ENCODE measurements around the gene CYB561D1. TPM values are rescaled to one million over a fixed set of nuclear protein-coding genes. Genes with fewer than 3 reads are reported as not detected.

Gene CYB561D1
- total and polyA plus RNA-seq, 9 of the 15 experiments (the other 6 are each of a cell fraction or from before 2014, with no cell fraction given): 0.71 to 7.2 (median 3.5) TPM

DNA sequence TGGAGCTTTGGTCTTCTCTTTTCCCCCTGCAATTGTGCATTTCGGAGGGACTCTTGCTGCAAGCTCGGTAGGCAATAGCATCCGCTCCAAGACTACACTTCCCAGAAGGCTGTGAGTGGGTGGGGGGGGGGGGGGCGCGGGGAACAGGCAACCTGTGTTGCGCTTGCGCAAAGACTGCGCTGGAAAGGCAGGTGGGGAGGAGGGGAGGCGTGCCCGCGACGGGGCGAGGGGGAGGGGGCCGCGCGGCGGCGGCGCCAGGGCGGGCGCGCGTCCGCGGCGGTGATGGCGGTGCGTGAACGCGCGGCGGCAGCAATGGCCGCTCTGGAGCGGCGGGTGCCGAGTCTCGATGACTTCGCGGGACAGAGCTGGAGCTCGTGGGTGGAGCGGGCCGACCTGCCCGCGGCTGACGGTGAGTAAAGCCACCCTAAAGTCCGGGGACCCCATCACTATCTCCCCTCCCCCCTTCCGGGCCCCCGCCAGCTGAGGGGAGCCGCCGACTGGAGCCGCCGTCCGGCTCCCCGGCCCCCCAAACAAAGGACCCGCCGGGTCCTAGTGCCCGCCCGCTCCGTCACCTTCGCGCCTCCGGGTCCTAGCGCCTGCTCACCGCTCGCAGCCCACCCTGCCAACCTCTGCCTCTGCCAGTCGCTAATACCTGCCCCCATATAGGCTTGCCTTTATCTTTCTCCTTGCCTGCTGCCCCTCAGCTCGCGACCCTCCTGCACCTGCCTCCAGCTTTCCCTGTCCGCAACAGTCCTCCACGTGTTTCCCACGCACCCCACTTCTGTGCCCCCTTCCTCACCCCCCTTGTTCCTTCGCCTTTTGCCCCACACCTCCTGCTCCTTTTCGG, 10.0 kb upstream of the CYB561D1 start, which contains the start of gene ATXN7L2 (continued):
- TF ChIP-seq, protein P1, sequence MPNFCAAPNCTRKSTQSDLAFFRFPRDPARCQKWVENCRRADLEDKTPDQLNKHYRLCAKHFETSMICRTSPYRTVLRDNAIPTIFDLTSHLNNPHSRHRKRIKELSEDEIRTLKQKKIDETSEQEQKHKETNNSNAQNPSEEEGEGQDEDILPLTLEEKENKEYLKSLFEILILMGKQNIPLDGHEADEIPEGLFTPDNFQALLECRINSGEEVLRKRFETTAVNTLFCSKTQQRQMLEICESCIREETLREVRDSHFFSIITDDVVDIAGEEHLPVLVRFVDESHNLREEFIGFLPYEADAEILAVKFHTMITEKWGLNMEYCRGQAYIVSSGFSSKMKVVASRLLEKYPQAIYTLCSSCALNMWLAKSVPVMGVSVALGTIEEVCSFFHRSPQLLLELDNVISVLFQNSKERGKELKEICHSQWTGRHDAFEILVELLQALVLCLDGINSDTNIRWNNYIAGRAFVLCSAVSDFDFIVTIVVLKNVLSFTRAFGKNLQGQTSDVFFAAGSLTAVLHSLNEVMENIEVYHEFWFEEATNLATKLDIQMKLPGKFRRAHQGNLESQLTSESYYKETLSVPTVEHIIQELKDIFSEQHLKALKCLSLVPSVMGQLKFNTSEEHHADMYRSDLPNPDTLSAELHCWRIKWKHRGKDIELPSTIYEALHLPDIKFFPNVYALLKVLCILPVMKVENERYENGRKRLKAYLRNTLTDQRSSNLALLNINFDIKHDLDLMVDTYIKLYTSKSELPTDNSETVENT (CRISPR knock-in tag; IDR thresholded peaks at IDR 0.05): peak; percentile 79
- TF ChIP-seq, protein P2, sequence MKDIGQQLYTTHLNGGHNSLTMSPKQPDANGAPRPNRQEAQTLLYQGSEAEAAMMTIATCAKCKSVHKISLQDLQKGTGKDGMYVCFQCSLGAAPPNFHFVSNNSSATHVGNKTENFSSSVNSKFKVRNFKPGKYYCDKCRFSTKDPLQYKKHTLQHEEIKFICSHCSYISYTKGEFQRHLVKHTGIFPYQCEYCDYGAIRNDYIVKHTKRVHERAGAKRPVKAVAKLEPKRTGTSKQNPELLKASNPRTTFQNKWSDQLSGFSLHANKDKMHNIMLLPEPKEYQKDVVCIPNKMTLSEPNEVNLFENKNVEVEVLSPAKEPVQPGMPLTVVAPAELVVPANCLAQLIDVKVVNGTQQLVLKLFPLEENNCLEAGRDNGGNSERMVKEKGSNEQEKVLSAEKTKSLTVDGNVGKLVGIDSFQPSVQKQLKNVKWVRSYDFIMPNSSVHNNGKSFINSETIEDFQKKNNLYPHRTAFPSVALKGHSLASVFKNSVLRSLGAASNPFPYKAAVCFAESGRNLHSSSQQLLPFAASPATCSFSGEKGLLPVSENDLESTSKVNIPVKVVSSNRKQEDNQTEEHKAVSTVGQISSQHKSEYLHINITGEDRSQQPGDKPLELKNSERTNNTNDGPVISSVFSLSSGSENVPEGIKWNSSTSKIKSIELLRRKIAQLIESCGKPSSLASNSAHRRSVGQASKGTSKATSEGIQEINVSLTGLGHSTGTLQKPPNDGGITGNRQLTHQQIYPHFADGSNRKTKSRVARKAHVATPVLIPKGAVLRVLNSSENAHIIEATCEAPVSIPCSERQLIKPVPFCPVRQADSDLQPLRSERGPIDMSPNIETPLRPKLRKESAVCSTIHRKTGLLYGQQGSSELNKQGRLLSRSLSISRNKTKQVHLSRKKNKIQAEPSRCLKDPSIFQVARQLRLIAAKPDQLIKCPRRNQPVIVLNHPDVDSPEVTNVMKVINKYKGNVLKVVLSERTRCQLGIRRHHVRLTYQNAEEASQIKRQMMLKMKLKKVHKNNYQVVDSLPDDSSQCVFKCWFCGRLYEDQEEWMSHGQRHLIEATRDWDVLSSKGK (CRISPR knock-in tag; IDR thresholded peaks at IDR 0.05): no peak
- TF ChIP-seq NBN (IDR thresholded peaks at IDR 0.05; ENCODE audit: low read depth) (peak; percentile 96), SMAD4 (CRISPR knock-in tag; conservative IDR thresholded peaks at IDR 0.05) (peak; percentile 95), ZNF121 (CRISPR knock-in tag; conservative IDR thresholded peaks at IDR 0.05) (no peak), SREBF2 (CRISPR knock-in tag; IDR thresholded peaks at IDR 0.05) (no peak), ZNF212 (CRISPR knock-in tag; IDR thresholded peaks at IDR 0.05) (no peak), PCBP1 (IDR thresholded peaks at IDR 0.05; ENCODE audit: low read depth, low read length, poor library complexity, severe bottlenecking) (peak; percentile 92), E2F3 (CRISPR knock-in tag; IDR thresholded peaks at IDR 0.05) (no peak), TBP (optimal IDR thresholded peaks at IDR 0.05; ENCODE audit: low read depth, low read length) (peak; percentile 98), ZNF24 (IDR thresholded peaks at IDR 0.05) (0 out of 2 replicates have a peak, but pooled peaks have one; percentile 52), GTF2E2 (tag; IDR thresholded peaks at IDR 0.05) (peak; percentile 96), ZNF408 (CRISPR knock-in tag; IDR thresholded peaks at IDR 0.05; ENCODE audit: low read depth) (no peak), GABPB1 (CRISPR knock-in tag; IDR thresholded peaks at IDR 0.05) (peak; percentile 77), MXI1 (IDR thresholded peaks at IDR 0.05; ENCODE audit: low read depth, low read length) (no peak), PHB (CRISPR knock-in tag; IDR thresholded peaks at IDR 0.05) (peak; percentile 91; the same call in 1 of the 2 replicates), SRSF7 (optimal IDR thresholded peaks at IDR 0.05; ENCODE audit: low read depth, low read length) (no peak), KLF13 (tag; IDR thresholded peaks at IDR 0.05; ENCODE audit: borderline replicate concordance, low read depth) (no peak), DDX20 (tag; IDR thresholded peaks at IDR 0.05; ENCODE audit: low read depth) (no peak), MCM5 (IDR thresholded peaks at IDR 0.05; ENCODE audit: low read depth) (no peak), GABPA (tag; conservative IDR thresholded peaks at IDR 0.05; ENCODE audit: low read depth) (peak; percentile 59), NEUROD1 (IDR thresholded peaks at IDR 0.05; ENCODE audit: borderline replicate concordance, low read depth, low read length, partially characterized antibody) (peak; percentile 99)
- TF ChIP-seq, protein P3, sequence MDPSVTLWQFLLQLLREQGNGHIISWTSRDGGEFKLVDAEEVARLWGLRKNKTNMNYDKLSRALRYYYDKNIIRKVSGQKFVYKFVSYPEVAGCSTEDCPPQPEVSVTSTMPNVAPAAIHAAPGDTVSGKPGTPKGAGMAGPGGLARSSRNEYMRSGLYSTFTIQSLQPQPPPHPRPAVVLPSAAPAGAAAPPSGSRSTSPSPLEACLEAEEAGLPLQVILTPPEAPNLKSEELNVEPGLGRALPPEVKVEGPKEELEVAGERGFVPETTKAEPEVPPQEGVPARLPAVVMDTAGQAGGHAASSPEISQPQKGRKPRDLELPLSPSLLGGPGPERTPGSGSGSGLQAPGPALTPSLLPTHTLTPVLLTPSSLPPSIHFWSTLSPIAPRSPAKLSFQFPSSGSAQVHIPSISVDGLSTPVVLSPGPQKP (CRISPR knock-in tag; IDR thresholded peaks at IDR 0.05): peak; percentile 80; the same call in 1 of the 2 replicates

Data from K562 (cell line).